HEK293 (cell line): Measurements from ENCODE around the gene COPS4.

ENCODE experiments used
- CTCF ChIA-PET: fragments of 350-600 bp; formaldehyde crosslinking; extraction: SDS; loops from one replicate; lab custom pipeline; 2021; ENCODE audit warnings: antibody characterized with exemption; lab: Yijun Ruan, JAX
- POLR2A ChIA-PET: fragments of 300-600 bp; formaldehyde crosslinking; extraction: SDS; loops from one replicate; lab custom pipeline; 2020; ENCODE audit warnings: antibody characterized with exemption, inconsistent platforms; lab: Yijun Ruan, JAX
- H3K27ac ChIP-seq: fragments of 200-500 bp; sonication (Bioruptor generic); 2 replicates; pipeline ENCODE4 v1.5.1; 2014; ENCODE audit warnings: low read depth, low read length, control low read depth, inconsistent platforms; ENCODE audit errors: extremely low read depth
- H3K36me3 ChIP-seq, 2 experiments: fragments of 200-500 bp in 1 of 2; sonication (Bioruptor generic) in 1 of 2; 1 replicate in 1 of 2; 2 replicates in 1 of 2; pipeline ENCODE4 v1.5.1; 2014 to 2017; ENCODE audit warnings: inconsistent platforms in 2 of 2, low read length in 2 of 2; ENCODE audit not compliant: control insufficient read depth in 2 of 2, insufficient read depth in 1 of 2
- H3K4me1 ChIP-seq: fragments of 200-500 bp; sonication (Bioruptor generic); 2 replicates; pipeline ENCODE4 v1.5.1; 2014; ENCODE audit warnings: mild to moderate bottlenecking, low read length, inconsistent platforms; ENCODE audit not compliant: control insufficient read depth, insufficient read depth
- H3K4me3 ChIP-seq: 2 replicates; pipeline ENCODE4 v1.5.1; 2011; ENCODE audit warnings: low read depth, mild to moderate bottlenecking, control low read depth, low read length, moderate library complexity
- H3K9me3 ChIP-seq: fragments of 200-500 bp; sonication (Bioruptor generic); 2 replicates; pipeline ENCODE4 v1.5.1; 2014; ENCODE audit warnings: low read depth, low read length, inconsistent platforms; ENCODE audit not compliant: control insufficient read depth, insufficient read depth
- RBAK ChIP-seq: fragments of 450-650 bp; formaldehyde crosslinking; IDR thresholded peaks from 2 replicates; pipeline ENCODE4 v1.5.1; 2016; ENCODE audit warnings: missing biosample characterization, missing genetic modification characterization
- WT1 ChIP-seq: fragments of 450-650 bp; formaldehyde crosslinking; IDR thresholded peaks from 2 replicates; pipeline ENCODE4 v1.5.1; 2016; ENCODE audit warnings: missing biosample characterization, missing genetic modification characterization
- ZBTB49 ChIP-seq: fragments of 450-650 bp; formaldehyde crosslinking; IDR thresholded peaks from 2 replicates; pipeline ENCODE4 v1.5.1; 2016; ENCODE audit warnings: missing biosample characterization, missing genetic modification characterization, low read depth
- ZFHX2 ChIP-seq: fragments of 450-650 bp; formaldehyde crosslinking; conservative IDR thresholded peaks from 2 replicates; pipeline ENCODE4 v1.5.1; 2016; ENCODE audit warnings: missing biosample characterization, missing genetic modification characterization
- ZNF184 ChIP-seq: fragments of 450-650 bp; IDR thresholded peaks from 2 replicates; pipeline ENCODE4 v1.5.1; 2018; ENCODE audit warnings: missing biosample characterization, mild to moderate bottlenecking, missing genetic modification characterization
- ZNF2 ChIP-seq: fragments of 450-650 bp; formaldehyde crosslinking; IDR thresholded peaks from 2 replicates; pipeline ENCODE4 v1.5.1; 2016; ENCODE audit warnings: missing biosample characterization, missing genetic modification characterization
- ZNF221 ChIP-seq: fragments of 450-650 bp; formaldehyde crosslinking; IDR thresholded peaks from 2 replicates; pipeline ENCODE4 v1.5.1; 2017; ENCODE audit warnings: missing biosample characterization, missing genetic modification characterization, borderline replicate concordance
- ZNF26 ChIP-seq: fragments of 450-650 bp; formaldehyde crosslinking; IDR thresholded peaks from 2 replicates; pipeline ENCODE4 v1.5.1; 2016; ENCODE audit warnings: missing biosample characterization, missing genetic modification characterization
- ZNF302 ChIP-seq: fragments of 450-650 bp; formaldehyde crosslinking; IDR thresholded peaks from 2 replicates; pipeline ENCODE4 v1.5.1; 2016; ENCODE audit warnings: missing biosample characterization, missing genetic modification characterization, low read depth
- ZNF324 ChIP-seq: fragments of 450-650 bp; formaldehyde crosslinking; IDR thresholded peaks from 2 replicates; pipeline ENCODE4 v1.5.1; 2016; ENCODE audit warnings: missing biosample characterization, missing genetic modification characterization
- ZNF335 ChIP-seq: fragments of 450-650 bp; formaldehyde crosslinking; conservative IDR thresholded peaks from 2 replicates; pipeline ENCODE4 v1.5.1; 2016; ENCODE audit warnings: missing biosample characterization, missing genetic modification characterization
- ZNF362 ChIP-seq: fragments of 450-650 bp; formaldehyde crosslinking; IDR thresholded peaks from 2 replicates; pipeline ENCODE4 v1.5.1; 2016; ENCODE audit warnings: missing biosample characterization, missing genetic modification characterization
- ZNF366 ChIP-seq: fragments of 450-650 bp; formaldehyde crosslinking; conservative IDR thresholded peaks from 2 replicates; pipeline ENCODE4 v1.5.1; 2016; ENCODE audit warnings: missing biosample characterization, missing genetic modification characterization
- ZNF394 ChIP-seq: fragments of 450-650 bp; formaldehyde crosslinking; IDR thresholded peaks from 2 replicates; pipeline ENCODE4 v1.5.1; 2016; ENCODE audit warnings: missing biosample characterization, missing genetic modification characterization, mild to moderate bottlenecking, moderate library complexity, borderline replicate concordance
- ZNF426 ChIP-seq: fragments of 450-650 bp; formaldehyde crosslinking; IDR thresholded peaks from 2 replicates; pipeline ENCODE4 v1.5.1; 2017; ENCODE audit warnings: missing biosample characterization, missing genetic modification characterization, mild to moderate bottlenecking, inconsistent platforms, moderate library complexity
- ZNF501 ChIP-seq: fragments of 450-650 bp; formaldehyde crosslinking; IDR thresholded peaks from 2 replicates; pipeline ENCODE4 v1.5.1; 2016; ENCODE audit warnings: missing biosample characterization, missing genetic modification characterization
- ZNF530 ChIP-seq: fragments of 450-650 bp; formaldehyde crosslinking; IDR thresholded peaks from 2 replicates; pipeline ENCODE4 v1.5.1; 2016; ENCODE audit warnings: low read depth, missing biosample characterization, missing genetic modification characterization
- ZNF670 ChIP-seq: fragments of 450-650 bp; formaldehyde crosslinking; IDR thresholded peaks from 2 replicates; pipeline ENCODE4 v1.5.1; 2016; ENCODE audit warnings: missing biosample characterization, missing genetic modification characterization, low read depth
- ZNF777 ChIP-seq: fragments of 450-650 bp; formaldehyde crosslinking; IDR thresholded peaks from 2 replicates; pipeline ENCODE4 v1.5.1; 2017; ENCODE audit warnings: missing biosample characterization, missing genetic modification characterization, borderline replicate concordance
- ZNF792 ChIP-seq: fragments of 450-650 bp; formaldehyde crosslinking; IDR thresholded peaks from 2 replicates; pipeline ENCODE4 v1.5.1; 2016; ENCODE audit warnings: missing biosample characterization, missing genetic modification characterization
- ZNF830 ChIP-seq: fragments of 450-650 bp; IDR thresholded peaks from 2 replicates; pipeline ENCODE4 v1.5.0; 2018; ENCODE audit warnings: missing biosample characterization, missing genetic modification characterization, low read depth, mild to moderate bottlenecking, moderate library complexity
- ZSCAN4 ChIP-seq: fragments of 450-650 bp; formaldehyde crosslinking; IDR thresholded peaks from 2 replicates; pipeline ENCODE4 v1.5.1; 2017; ENCODE audit warnings: missing biosample characterization, missing genetic modification characterization
- TF ChIP-seq, protein P1 (sequence below): sonication (generic); formaldehyde crosslinking; IDR thresholded peaks from 2 replicates; pipeline ENCODE4 v1.8.1; 2022; ENCODE audit warnings: mild to moderate bottlenecking, moderate library complexity, missing genetic modification reagents
- TF ChIP-seq, protein P2 (sequence below): fragments of 450-650 bp; formaldehyde crosslinking; IDR thresholded peaks from 2 replicates; pipeline ENCODE4 v1.5.1; 2016; ENCODE audit warnings: missing biosample characterization, missing genetic modification characterization
- TF ChIP-seq, protein P3 (sequence below): fragments of 450-650 bp; formaldehyde crosslinking; IDR thresholded peaks from 2 replicates; pipeline ENCODE4 v1.5.1; 2016; ENCODE audit warnings: missing biosample characterization, missing genetic modification characterization

The COPS4 gene

GRCh38 chr4:83012687-83013419 is 22.1 kb upstream of the COPS4 start (continued):
- TF ChIP-seq ZNF362 (no peak; the same call in 1 of the 2 replicates), ZNF670 (no peak), ZNF324 (peak; percentile 67), ZNF394 (tag by site-specific recombination) (peak; percentile 49; the same call in 1 of the 2 replicates), ZNF26 (tag by site-specific recombination) (no peak), ZNF184 (tag by site-specific recombination) (no peak), ZNF221 (tag by site-specific recombination) (no peak), ZNF2 (tag by site-specific recombination) (peak; percentile 66), ZFHX2 (tag by site-specific recombination) (peak; percentile 68; the same call in 1 of the 2 replicates)
- TF ChIP-seq, protein P1, sequence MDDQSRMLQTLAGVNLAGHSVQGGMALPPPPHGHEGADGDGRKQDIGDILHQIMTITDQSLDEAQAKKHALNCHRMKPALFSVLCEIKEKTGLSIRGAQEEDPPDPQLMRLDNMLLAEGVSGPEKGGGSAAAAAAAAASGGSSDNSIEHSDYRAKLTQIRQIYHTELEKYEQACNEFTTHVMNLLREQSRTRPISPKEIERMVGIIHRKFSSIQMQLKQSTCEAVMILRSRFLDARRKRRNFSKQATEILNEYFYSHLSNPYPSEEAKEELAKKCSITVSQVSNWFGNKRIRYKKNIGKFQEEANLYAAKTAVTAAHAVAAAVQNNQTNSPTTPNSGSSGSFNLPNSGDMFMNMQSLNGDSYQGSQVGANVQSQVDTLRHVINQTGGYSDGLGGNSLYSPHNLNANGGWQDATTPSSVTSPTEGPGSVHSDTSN (CRISPR knock-in tag): 0 out of 2 replicates have a peak, but pooled peaks have one; percentile 17
- TF ChIP-seq, protein P2, sequence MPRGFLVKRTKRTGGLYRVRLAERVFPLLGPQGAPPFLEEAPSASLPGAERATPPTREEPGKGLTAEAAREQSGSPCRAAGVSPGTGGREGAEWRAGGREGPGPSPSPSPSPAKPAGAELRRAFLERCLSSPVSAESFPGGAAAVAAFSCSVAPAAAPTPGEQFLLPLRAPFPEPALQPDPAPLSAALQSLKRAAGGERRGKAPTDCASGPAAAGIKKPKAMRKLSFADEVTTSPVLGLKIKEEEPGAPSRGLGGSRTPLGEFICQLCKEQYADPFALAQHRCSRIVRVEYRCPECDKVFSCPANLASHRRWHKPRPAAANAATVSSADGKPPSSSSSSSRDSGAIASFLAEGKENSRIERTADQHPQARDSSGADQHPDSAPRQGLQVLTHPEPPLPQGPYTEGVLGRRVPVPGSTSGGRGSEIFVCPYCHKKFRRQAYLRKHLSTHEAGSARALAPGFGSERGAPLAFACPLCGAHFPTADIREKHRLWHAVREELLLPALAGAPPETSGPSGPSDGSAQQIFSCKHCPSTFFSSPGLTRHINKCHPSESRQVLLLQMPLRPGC: peak; percentile 63
- TF ChIP-seq, protein P3, sequence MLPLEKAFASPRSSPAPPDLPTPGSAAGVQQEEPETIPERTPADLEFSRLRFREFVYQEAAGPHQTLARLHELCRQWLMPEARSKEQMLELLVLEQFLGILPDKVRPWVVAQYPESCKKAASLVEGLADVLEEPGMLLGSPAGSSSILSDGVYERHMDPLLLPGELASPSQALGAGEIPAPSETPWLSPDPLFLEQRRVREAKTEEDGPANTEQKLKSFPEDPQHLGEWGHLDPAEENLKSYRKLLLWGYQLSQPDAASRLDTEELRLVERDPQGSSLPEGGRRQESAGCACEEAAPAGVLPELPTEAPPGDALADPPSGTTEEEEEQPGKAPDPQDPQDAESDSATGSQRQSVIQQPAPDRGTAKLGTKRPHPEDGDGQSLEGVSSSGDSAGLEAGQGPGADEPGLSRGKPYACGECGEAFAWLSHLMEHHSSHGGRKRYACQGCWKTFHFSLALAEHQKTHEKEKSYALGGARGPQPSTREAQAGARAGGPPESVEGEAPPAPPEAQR (tag by site-specific recombination): no peak

GRCh38 chr4:83013420-83013867 is 21.5 kb upstream of the COPS4 start:
- TF ChIP-seq ZBTB49 (tag by site-specific recombination): no peak
- no peak for TF ChIP-seq ZNF2 (tag by site-specific recombination)
- no peak for TF ChIP-seq ZNF777 (tag by site-specific recombination)
- peak; percentile 32; the same call in 1 of the 2 replicates for TF ChIP-seq ZNF366 (tag by site-specific recombination)
- no peak for TF ChIP-seq ZSCAN4 (tag by site-specific recombination)
- no peak for TF ChIP-seq ZNF501
- TF ChIP-seq ZNF302: no peak
- peak; percentile 73 for TF ChIP-seq ZNF335 (tag by site-specific recombination)
- no peak for TF ChIP-seq ZNF830 (tag by site-specific recombination)
- no peak for TF ChIP-seq ZNF792 (tag by site-specific recombination)
- TF ChIP-seq ZNF530 (tag by site-specific recombination): no peak
- TF ChIP-seq RBAK: no peak
- TF ChIP-seq ZNF426: no peak
- 0 out of 2 replicates have a peak, but pooled peaks have one; percentile 0 for TF ChIP-seq WT1 (tag by site-specific recombination)
- H3K36me3 ChIP-seq: no peaks in the 10 kb centered on the region
- no peaks in the 10 kb centered on the region for H3K9me3 ChIP-seq
- POLR2A ChIA-PET: interaction anchor here (0.7 to 4.6 kb wide), 6 partner anchors 12 to 584 kb away, joined by 3 to 58 read pairs (median 4); partner anchors contain the start of genes COPS4, COQ2 and THAP9
- CTCF ChIA-PET: interaction anchor here (0.5 to 0.9 kb wide), 7 partner anchors 39 to 729 kb away, joined by 3 to 6 read pairs (median 4); no protein-coding TSS in a partner anchor
- H3K4me1 ChIP-seq: no peaks in the 10 kb centered on the region; the same call in 1 of the 2 replicates
- peak overlapping the region; percentile 40 for H3K4me3 ChIP-seq
- H3K27ac ChIP-seq: no peak overlapping the region
